ENCODE data around the gene CSTF2T.
A peak's percentile ranks its signal among the peaks of the same experiment; 100 is the strongest.

Gene CSTF2T

DNA sequence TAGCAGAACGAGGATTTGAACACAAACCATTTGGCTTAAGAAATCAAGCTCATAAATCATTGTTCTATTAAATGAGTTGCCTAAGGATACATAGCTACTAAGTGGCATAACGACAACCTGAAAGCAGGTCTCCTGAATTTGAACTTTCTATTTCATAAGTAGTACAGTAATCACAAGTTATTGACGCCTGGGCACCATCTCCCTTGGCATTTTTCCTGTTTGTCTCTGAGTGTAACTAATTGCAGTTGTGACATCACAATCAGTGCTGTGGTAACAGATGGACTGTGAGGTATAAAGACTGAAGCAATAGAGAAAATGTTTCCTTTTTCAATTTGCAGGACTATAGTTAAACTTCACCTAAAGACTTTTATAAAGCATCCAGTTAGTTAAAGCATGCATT, 6.4 kb upstream of the CSTF2T start:
- Histone ChIP-seq H3K27ac (ENCODE audit: extremely low read depth, low read depth, low read length) (no peak overlapping the region), H3K36me3 (ENCODE audit: control insufficient read depth in 2 of 2, insufficient read depth in 1 of 2, low read length in 2 of 2) (no peaks in the 10 kb centered on the region), H3K9me3 (ENCODE audit: control insufficient read depth, insufficient read depth, low read depth, low read length) (no peaks in the 10 kb centered on the region), H3K4me1 (ENCODE audit: control insufficient read depth, insufficient read depth, low read length) (no peaks in the 10 kb centered on the region), H3K4me3 (ENCODE audit: low read depth, low read length) (no peak overlapping the region)
- TF ChIP-seq KLF10 (tag by site-specific recombination; IDR thresholded peaks at IDR 0.05) (no peak), ZNF214 (tag by site-specific recombination; IDR thresholded peaks at IDR 0.05; ENCODE audit: borderline replicate concordance) (no peak), FEZF1 (tag by site-specific recombination; IDR thresholded peaks at IDR 0.05) (no peak), ZBTB10 (tag by site-specific recombination; IDR thresholded peaks at IDR 0.05) (no peak), ZBTB8A (tag by site-specific recombination; IDR thresholded peaks at IDR 0.05) (no peak), SCRT2 (tag by site-specific recombination; IDR thresholded peaks at IDR 0.05) (no peak), ZNF211 (tag by site-specific recombination; IDR thresholded peaks at IDR 0.05; ENCODE audit: low read depth) (no peak), ZNF121 (tag by site-specific recombination; IDR thresholded peaks at IDR 0.05) (no peak), BCL11A (tag by site-specific recombination; IDR thresholded peaks at IDR 0.05; ENCODE audit: low read depth) (no peak), EGR2 (tag by site-specific recombination; IDR thresholded peaks at IDR 0.05; ENCODE audit: low read depth) (no peak), ZNF596 (tag by site-specific recombination; IDR thresholded peaks at IDR 0.05) (no peak), ZNF654 (tag by site-specific recombination; IDR thresholded peaks at IDR 0.05; ENCODE audit: low read depth) (no peak), ZNF239 (tag by site-specific recombination; IDR thresholded peaks at IDR 0.05) (no peak), ZFHX2 (tag by site-specific recombination; conservative IDR thresholded peaks at IDR 0.05) (no peak), ZNF677 (tag by site-specific recombination; IDR thresholded peaks at IDR 0.05) (no peak), PRDM1 (tag by site-specific recombination; IDR thresholded peaks at IDR 0.05) (no peak), ZNF10 (tag by site-specific recombination; IDR thresholded peaks at IDR 0.05) (no peak), GFI1B (tag by site-specific recombination; IDR thresholded peaks at IDR 0.05) (no peak)
- TF ChIP-seq, protein P1, sequence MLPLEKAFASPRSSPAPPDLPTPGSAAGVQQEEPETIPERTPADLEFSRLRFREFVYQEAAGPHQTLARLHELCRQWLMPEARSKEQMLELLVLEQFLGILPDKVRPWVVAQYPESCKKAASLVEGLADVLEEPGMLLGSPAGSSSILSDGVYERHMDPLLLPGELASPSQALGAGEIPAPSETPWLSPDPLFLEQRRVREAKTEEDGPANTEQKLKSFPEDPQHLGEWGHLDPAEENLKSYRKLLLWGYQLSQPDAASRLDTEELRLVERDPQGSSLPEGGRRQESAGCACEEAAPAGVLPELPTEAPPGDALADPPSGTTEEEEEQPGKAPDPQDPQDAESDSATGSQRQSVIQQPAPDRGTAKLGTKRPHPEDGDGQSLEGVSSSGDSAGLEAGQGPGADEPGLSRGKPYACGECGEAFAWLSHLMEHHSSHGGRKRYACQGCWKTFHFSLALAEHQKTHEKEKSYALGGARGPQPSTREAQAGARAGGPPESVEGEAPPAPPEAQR (tag by site-specific recombination; IDR thresholded peaks at IDR 0.05) = no peak
- TF ChIP-seq, protein P2, sequence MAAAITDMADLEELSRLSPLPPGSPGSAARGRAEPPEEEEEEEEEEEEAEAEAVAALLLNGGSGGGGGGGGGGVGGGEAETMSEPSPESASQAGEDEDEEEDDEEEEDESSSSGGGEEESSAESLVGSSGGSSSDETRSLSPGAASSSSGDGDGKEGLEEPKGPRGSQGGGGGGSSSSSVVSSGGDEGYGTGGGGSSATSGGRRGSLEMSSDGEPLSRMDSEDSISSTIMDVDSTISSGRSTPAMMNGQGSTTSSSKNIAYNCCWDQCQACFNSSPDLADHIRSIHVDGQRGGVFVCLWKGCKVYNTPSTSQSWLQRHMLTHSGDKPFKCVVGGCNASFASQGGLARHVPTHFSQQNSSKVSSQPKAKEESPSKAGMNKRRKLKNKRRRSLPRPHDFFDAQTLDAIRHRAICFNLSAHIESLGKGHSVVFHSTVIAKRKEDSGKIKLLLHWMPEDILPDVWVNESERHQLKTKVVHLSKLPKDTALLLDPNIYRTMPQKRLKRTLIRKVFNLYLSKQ (tag by site-specific recombination; IDR thresholded peaks at IDR 0.05; ENCODE audit: borderline replicate concordance) = no peak
- ChIA-PET POLR2A (no interaction called here), CTCF (no interaction called here)

DNA sequence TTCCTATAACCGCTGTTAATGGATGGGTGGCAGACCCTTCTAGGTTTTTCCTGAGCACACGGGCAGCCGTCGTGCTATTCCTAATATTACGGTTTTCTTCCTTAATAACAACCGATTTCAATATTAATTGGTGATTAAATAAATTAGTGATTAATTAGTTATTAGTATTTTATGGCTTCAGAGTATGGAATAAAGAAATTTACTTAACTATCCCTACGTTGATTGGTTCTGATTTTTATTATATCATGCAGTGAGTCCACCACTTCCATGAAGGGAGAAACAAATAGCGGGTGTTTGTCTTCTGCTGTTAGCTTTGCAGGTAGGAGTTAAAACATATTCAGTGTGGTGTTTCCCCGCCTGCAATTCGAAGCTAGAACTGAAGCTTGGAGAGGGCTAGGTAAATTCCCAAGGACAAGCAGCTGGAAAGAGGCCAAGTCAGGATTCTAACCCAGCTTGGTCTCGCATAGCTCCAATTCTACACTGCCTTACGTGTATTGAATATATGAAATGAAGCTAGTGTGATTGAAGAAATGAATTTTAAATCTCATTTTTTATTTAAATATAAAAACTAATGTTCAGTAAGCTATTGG, 928 bp upstream of the CSTF2T start:
- no peaks in the 10 kb centered on the region for H3K9me3 ChIP-seq (ENCODE audit: control insufficient read depth, insufficient read depth, low read depth, low read length)
- ChIA-PET POLR2A (no interaction called here), CTCF (interaction anchor here (0.6 to 1.1 kb wide), 2 partner anchors 28 to 310 kb away, joined by 3 read pairs; no protein-coding TSS in a partner anchor)
- peak overlapping the region; percentile 12 for H3K4me3 ChIP-seq (ENCODE audit: low read depth, low read length)
- peaks cover 11% of the 10 kb centered on the region for H3K4me1 ChIP-seq (ENCODE audit: control insufficient read depth, insufficient read depth, low read length)
- H3K36me3 ChIP-seq (ENCODE audit: control insufficient read depth in 2 of 2, insufficient read depth in 1 of 2, low read length in 2 of 2) = peaks cover 0 to 18% of the 10 kb centered on the region in 2 experiments; a peak in 1 of 3 replicates
- peak overlapping the region; percentile 93 for H3K27ac ChIP-seq (ENCODE audit: extremely low read depth, low read depth, low read length)
- TF ChIP-seq ZNF449 (tag by site-specific recombination; IDR thresholded peaks at IDR 0.05) (no peak), ZNF335 (tag by site-specific recombination; conservative IDR thresholded peaks at IDR 0.05) (0 out of 2 replicates have a peak, but pooled peaks have one; percentile 32), ZNF23 (tag by site-specific recombination; IDR thresholded peaks at IDR 0.05; ENCODE audit: borderline replicate concordance) (no peak), INSM2 (tag by site-specific recombination; IDR thresholded peaks at IDR 0.05) (no peak), ZNF133 (tag by site-specific recombination; IDR thresholded peaks at IDR 0.05) (peak; percentile 65), ZSCAN5A (tag by site-specific recombination; IDR thresholded peaks at IDR 0.05) (no peak)
